Measurements from ENCODE around the gene SERPINI1. TPM values are rescaled to one million over a fixed set of nuclear protein-coding genes. Genes with fewer than 3 reads are reported as not detected.
A peak's percentile ranks its signal among the peaks of the same experiment; 100 is the strongest.

Gene SERPINI1
- total RNA-seq, 4 donors from 2014 or later: 0.70 to 2.7 (median 2.2) TPM

GRCh38 chr3:167734498-167735232, 856 bp upstream of the SERPINI1 start, which contains the start of gene PDCD10:
Gene PDCD10, minus strand, starts transcription at chr3:167734892. Its CDS starts 14,735 bp downstream, at chr3:167720157.
- intact Hi-C loops (cut with DNase I; ENCODE audit: low total_unique reads) (loop anchor here (2.0 to 5.0 kb wide), 3 partner anchors 148 to 360 kb away; partner anchors contain the start of gene GOLIM4), in situ Hi-C loops (cut with MboI; ENCODE audit: low sequenced_read_pairs in 4 of 4) (no loop called here)
- peak within 1 kb of the TSS; percentile 90 to 94 (median 92) for H3K27ac ChIP-seq
- H3K9me3 ChIP-seq: no peaks in the 10 kb centered on the region
- peak within 1 kb of the TSS; percentile 63 to 91 (median 83) for H3K4me3 ChIP-seq
- DNase-seq (peak; percentile 98), ATAC-seq (peak; percentile 94 to 96)
- H3K27me3 ChIP-seq: no peaks in the 10 kb centered on the region
- TF ChIP-seq CTCF (IDR thresholded peaks at IDR 0.05 in 4 of 5, conservative IDR thresholded peaks at IDR 0.05 in 1 of 5): peak in 1 of 5 experiments; percentile 6
- peak; percentile 52 to 57 for TF ChIP-seq POLR2A (IDR thresholded peaks at IDR 0.05)
- no peaks in the 10 kb centered on the region for H3K36me3 ChIP-seq
- H3K4me1 ChIP-seq: peaks cover 27 to 33% of the 10 kb centered on the region in 2 donors

- H3K27me3 ChIP-seq: no peaks in the 10 kb centered on the region
- H3K27ac ChIP-seq: peak overlapping the region in 1 of 4 donors; percentile 91
- intact Hi-C loops (cut with DNase I; ENCODE audit: low total_unique reads): no loop called here
- in situ Hi-C loops (cut with MboI; ENCODE audit: low sequenced_read_pairs in 4 of 4): no loop called here
- ATAC-seq (no peak), DNase-seq (no peak)
- TF ChIP-seq POLR2A (IDR thresholded peaks at IDR 0.05) (no peak), CTCF (IDR thresholded peaks at IDR 0.05 in 4 of 5, conservative IDR thresholded peaks at IDR 0.05 in 1 of 5) (no peak)
- H3K4me1 ChIP-seq: peaks cover 24 to 33% of the 10 kb centered on the region in 2 donors
- H3K4me3 ChIP-seq: peak overlapping the region; percentile 63 to 91 (median 83)
- no peaks in the 10 kb centered on the region for H3K9me3 ChIP-seq
- H3K36me3 ChIP-seq: no peaks in the 10 kb centered on the region
Observed at GRCh38 chr3:167736264-167736787, 805 bp downstream of the SERPINI1 start.

- H3K4me1 ChIP-seq: peaks cover 24 to 29% of the 10 kb centered on the region in 2 donors
Observed at GRCh38 chr3:167736997-167737396, 1.5 kb downstream of the SERPINI1 start.

GRCh38 chr3:167738037-167738436, 2.5 kb downstream of the SERPINI1 start:
- intact Hi-C loops (cut with DNase I; ENCODE audit: low total_unique reads) (no loop called here), in situ Hi-C loops (cut with MboI; ENCODE audit: low sequenced_read_pairs in 4 of 4) (no loop called here)
- H3K4me3 ChIP-seq: no peak overlapping the region
- TF ChIP-seq POLR2A (IDR thresholded peaks at IDR 0.05) (no peak), CTCF (IDR thresholded peaks at IDR 0.05 in 4 of 5, conservative IDR thresholded peaks at IDR 0.05 in 1 of 5) (no peak)
- H3K27ac ChIP-seq: no peak overlapping the region
- H3K9me3 ChIP-seq: no peaks in the 10 kb centered on the region
- H3K36me3 ChIP-seq: no peaks in the 10 kb centered on the region
- peaks cover 20 to 21% of the 10 kb centered on the region in 2 donors for H3K4me1 ChIP-seq
- ATAC-seq (no peak), DNase-seq (no peak)
- H3K27me3 ChIP-seq: no peaks in the 10 kb centered on the region

More at GRCh38 chr3:167736997-167737396, 1.5 kb downstream of the SERPINI1 start:
- intact Hi-C loops (cut with DNase I; ENCODE audit: low total_unique reads): no loop called here
- DNase-seq (no peak), ATAC-seq (no peak)
- Histone ChIP-seq H3K36me3 (no peaks in the 10 kb centered on the region), H3K4me3 (no peak overlapping the region), H3K27ac (no peak overlapping the region), H3K9me3 (no peaks in the 10 kb centered on the region), H3K27me3 (no peaks in the 10 kb centered on the region)
- in situ Hi-C loops (cut with MboI; ENCODE audit: low sequenced_read_pairs in 4 of 4): no loop called here
- TF ChIP-seq POLR2A (IDR thresholded peaks at IDR 0.05) (no peak), CTCF (IDR thresholded peaks at IDR 0.05 in 4 of 5, conservative IDR thresholded peaks at IDR 0.05 in 1 of 5) (no peak)

Data from gastrocnemius medialis (tissue), 4 donors.